GM23338 (cell line): ENCODE results near the gene PAEP.

Experiments
- CREB1 ChIP-seq: fragments of 250-450 bp; sonication (Bioruptor Pico); IDR thresholded peaks from 2 replicates; pipeline ENCODE4 v1.5.0; 2020; ENCODE audit warnings: low read depth, mild to moderate bottlenecking, moderate library complexity
- EZH2 ChIP-seq: fragments of 200-600 bp; sonication (generic); IDR thresholded peaks from one replicate; pipeline ENCODE4 v1.8.0; 2017; ENCODE audit warnings: antibody characterized with exemption, mild to moderate bottlenecking, low read depth; ENCODE audit not compliant: unreplicated experiment
- POLR2AphosphoS5 ChIP-seq: IDR thresholded peaks from 2 replicates; pipeline ENCODE4 v1.6.1; 2016; ENCODE audit warnings: antibody characterized with exemption, low read depth
- TF ChIP-seq, protein P1 (sequence below), 2 experiments: fragments of 200-600 bp in 1 of 2; sonication (generic) in 1 of 2; conservative IDR thresholded peaks; 2 replicates each; pipeline versions ENCODE4 v1.5.1 to v1.6.1; 2016 to 2017; ENCODE audit warnings: antibody characterized with exemption in 2 of 2, low read depth in 2 of 2, mild to moderate bottlenecking in 2 of 2, moderate library complexity in 1 of 2

DNA sequence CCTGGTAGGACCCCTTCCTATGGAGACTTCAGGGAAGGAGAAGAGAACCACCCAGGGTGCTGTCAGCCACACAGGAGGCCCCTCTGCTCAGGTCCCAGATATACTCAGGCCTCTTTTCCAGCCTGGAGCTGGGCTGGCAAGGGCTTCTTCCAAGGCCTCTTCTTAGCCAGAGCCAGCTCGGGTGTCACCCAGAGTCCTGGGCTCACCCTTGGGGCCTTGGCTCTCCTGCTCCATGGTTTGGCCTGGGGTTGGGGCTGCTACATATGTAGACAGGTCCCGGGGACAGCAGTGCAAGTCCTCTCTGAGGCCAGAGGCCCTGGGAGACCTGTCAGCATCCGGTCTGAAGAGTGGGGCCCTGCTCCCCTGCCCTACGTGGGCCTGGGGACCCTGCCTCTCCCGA is 22.8 kb downstream of the PAEP start:
- TF ChIP-seq EZH2 = no peak
- TF ChIP-seq, protein P1, sequence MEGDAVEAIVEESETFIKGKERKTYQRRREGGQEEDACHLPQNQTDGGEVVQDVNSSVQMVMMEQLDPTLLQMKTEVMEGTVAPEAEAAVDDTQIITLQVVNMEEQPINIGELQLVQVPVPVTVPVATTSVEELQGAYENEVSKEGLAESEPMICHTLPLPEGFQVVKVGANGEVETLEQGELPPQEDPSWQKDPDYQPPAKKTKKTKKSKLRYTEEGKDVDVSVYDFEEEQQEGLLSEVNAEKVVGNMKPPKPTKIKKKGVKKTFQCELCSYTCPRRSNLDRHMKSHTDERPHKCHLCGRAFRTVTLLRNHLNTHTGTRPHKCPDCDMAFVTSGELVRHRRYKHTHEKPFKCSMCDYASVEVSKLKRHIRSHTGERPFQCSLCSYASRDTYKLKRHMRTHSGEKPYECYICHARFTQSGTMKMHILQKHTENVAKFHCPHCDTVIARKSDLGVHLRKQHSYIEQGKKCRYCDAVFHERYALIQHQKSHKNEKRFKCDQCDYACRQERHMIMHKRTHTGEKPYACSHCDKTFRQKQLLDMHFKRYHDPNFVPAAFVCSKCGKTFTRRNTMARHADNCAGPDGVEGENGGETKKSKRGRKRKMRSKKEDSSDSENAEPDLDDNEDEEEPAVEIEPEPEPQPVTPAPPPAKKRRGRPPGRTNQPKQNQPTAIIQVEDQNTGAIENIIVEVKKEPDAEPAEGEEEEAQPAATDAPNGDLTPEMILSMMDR (conservative IDR thresholded peaks at IDR 0.05; ENCODE audit: low read depth in 2 of 2) = no peak
- TF ChIP-seq CREB1 (CRISPR knock-in tag) = no peak
- TF ChIP-seq POLR2AphosphoS5 = no peak
